Right hindlimb (tissue), 1 donor: Measurements from ENCODE around the gene GSC.
"Not testable (repeated sequence)": the region's sequence is repeated elsewhere in the genome, so short reads cannot be mapped to it uniquely, and the experiment has no call there.

ENCODE experiments used
- DNase-seq: peaks from one replicate; pipeline ENCODE4 v3.0.0-alpha.2; 2018

GSC gene

DNA sequence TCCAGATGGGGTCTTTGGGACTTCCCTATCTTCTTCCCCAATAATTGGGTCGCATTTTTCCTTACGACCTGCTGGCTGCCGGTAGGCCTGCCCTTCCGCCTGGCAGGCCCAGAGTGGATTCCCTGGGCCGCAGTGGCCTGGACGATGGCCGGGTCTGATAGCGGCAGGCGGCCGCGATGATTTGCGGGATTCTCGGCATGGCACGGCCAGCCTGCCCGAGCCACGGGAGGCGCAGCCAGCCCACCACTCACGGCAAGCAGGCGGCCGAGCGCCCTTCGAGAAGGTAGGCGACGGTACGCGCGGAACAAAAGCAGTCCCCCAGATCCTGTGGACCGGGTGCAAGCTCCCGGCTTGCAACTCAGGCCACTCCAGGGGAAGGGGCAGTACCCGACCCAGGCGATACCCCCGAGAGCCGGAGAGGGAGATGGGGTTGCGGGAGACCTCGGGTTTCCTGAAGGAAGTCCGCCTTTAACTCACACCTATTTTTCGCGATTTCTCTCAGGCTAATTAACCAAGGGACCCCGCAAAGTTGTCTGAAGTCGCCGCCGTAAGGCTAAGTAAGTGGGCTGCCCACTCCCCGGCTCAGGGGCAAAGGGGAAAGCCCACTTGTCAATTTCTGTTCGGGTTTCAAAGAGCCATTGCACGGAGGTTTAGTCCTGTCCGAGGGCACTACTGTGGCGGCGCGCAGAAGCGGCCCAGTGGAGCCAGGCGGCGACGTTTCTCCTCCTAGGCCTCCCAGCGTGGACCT lies 1.4 kb upstream of the GSC start:
- no peak for DNase-seq

DNA sequence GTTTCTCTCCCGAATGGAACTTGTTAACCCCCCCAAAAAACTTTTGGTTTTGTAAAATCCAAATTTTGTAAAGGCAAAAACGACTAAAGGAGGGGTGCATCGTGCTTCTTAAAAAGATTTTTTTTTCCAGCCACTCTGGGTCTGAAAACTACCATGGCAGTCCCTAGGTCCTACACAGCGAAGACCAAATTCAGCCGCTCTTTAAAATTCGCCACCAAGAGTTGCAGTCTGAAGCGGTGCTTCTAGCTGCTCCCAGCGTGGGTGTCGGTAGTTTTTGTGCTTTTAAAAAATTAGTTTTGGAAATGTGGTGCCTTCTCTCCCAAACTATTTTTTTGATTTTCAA lies 873 bp upstream of the GSC start:
- no peak for DNase-seq

DNA sequence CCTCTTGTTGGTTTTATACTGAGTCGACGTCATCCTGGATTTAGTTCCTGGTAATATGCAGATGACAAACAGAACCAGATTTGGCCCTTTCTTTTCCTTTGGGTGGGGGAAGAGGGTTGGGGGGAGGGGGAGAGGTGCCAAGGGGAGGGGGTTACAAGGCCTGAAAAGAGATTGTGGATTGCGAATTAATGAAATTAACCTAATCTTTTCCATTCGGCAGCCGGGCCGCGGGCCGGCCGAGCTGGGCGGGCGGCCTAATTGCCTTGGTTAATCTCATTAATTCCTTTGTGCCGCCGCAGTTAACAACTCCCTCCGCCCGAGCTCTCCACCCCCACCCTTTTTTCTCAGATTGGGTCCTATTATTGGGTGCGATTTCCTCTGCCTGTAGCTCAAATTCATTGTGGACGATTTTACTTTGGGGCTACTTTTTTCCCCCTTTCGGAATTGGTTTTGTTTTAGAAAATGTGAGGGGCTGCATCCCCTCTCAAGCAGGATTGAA lies 387 bp upstream of the GSC start:
- DNase-seq: no peak

DNA sequence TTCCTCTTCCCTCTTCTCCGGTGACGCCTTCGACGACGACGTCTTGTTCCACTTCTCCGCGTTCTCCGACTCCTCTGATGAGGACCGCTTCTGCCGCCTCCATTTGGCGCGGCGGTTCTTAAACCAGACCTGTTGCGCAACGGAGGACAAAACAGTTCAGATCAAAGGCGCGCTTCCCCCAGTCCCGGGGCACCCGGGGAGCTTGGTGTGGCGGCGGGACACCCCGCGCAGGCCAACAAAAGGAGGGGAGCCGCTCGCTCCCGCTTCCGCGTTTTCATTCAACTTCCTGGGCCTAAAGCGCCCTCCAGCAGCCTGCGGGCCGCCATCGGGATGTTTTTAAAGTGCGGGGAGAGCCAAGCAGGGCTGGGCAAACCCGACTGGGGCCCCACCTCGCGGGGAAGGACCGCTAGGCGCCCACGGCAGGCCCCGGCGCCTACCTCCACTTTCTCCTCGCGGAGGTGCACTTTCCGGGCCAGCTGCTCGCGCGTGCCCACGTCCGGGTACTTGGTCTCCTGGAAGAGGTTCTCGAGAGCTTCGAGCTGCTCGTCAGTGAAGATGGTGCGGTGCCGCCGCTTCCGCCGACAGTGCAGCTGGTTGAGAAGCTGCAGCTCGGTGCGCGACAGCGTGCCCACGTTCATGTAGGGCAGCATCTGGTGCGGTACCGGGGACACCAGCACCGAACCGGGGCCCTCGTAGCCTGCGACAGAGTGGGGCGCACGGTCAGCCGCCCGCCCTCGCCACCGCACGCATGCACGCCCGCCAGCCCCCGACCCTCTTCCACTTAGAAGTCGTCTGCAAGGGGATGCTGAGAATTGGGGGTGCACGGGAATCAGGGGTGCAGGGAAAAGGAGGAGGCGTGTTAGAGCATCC lies 1.2 kb downstream of the GSC start:
- DNase-seq: peak; percentile 42

DNA sequence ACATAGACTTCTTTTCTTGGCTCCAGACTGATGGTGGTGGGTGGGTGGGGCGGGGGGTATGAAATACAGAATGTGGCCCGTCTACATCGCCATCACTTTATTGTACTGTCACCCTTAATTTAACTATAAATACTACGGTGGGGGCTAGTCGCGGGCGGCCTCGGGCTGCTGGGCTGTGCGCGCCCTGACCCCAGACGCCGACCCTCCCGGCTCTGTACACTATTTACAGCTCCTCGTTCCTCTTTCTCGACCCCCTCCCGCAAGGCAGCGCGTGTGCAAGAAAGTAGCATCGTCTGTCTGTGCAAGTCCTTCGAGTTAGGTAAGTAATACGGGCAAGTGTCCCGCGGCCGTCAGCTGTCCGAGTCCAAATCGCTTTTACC lies 1.8 kb downstream of the GSC start:
- no peak for DNase-seq

DNA sequence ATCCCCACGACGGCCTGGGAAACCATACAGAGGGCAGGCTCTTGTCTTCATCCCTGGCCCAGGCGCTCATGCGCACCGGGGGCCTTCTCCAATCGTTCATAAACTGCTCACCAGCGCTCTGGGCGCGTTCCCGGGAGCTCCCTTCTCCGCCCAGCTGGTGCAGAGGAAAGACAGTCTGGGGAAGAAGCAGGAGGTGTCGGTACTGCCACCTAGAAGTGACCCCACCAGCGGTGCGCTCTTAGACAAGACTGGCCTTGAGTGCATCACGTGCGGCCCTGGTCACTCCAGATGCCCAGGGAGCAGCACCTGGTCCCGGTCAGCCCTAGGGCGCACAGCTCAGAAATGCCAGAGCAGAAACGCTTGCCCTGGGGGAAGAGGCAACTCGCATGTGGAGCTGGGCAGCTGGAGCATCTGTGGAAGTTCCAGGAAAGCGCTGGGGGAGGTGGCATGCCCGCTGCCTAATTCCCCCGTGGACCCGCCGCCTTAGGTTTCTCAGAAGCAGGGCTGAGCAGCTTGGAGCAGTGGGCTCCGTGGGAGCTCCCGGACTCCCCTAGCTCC lies 2.5 kb downstream of the GSC start:
- no peak for DNase-seq

DNA sequence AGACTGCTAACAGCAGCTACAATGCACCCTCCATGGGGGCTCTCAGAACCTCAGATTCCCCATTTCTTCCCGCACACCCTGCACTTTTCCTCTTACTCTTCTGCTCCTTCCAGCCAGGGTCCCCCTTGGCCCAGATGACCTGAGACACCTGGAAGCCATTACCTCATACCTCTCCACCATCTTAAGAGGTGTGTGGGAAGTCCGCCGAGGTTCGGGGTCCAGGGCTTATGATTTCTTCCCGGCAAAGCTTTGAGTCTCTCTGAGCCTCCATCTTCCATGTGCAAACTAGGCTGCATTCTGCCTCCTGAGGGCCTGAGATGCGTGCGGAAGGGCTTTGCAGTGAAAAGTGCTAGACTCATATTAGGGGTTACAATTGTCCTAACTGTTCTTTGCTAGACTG lies 5.3 kb downstream of the GSC start:
- no peak for DNase-seq

GRCh38 chr14:94762431-94762830 lies 7.5 kb downstream of the GSC start:
- DNase-seq: no peak

DNA sequence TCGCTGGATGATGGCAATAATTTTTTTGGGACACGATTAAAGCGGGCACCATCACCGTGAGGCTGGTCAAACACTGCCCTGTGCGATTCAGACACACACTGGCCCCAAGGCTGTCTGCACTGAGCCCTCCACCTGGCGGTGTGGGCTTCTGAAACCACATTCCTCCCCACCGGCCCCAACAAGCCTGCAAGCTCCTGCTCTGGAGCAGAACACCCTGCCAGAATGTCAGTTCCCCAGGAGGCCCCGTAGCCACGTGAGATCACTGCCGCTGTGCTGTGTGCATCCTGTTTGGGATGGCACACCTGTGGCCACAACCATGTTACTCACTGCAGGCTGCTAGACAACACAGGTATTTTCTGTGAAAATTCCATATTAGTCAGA lies 7.9 kb downstream of the GSC start:
- no peak for DNase-seq

- DNase-seq: peak; percentile 70
Observed at GRCh38 chr14:94761348-94761996, 8.4 kb downstream of the GSC start.

GRCh38 chr14:94756310-94756882 lies 13.5 kb downstream of the GSC start:
- DNase-seq: no peak

DNA sequence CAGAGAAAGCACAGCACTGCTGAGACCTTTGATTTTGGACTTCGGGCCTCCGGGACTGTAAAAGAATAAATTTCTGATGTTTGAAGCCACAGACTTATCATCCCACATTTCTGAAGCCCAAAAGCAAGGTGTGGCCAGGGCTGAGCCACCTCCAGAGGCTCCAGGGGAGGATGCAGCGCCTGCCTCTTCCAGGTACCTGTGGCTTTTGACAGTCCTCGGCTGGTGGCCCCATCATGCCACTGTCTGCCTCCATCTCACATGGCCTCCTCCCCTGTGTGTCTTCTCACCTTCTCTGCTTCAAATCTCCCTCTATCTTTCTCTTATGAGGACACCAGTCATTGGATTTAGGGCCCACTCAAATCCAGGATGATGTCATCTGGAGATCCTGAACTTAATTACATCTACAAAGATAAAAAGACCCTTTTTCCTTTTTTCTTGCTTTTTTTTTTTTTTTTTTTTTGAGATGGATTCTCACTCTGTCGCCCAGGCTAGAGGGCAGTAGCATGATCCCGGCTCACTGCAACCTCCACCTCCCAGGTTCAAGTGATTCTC lies 15.4 kb downstream of the GSC start:
- DNase-seq: no peak

- peak; percentile 76 for DNase-seq
Observed at GRCh38 chr14:94752591-94753436, 17.1 kb downstream of the GSC start.

DNA sequence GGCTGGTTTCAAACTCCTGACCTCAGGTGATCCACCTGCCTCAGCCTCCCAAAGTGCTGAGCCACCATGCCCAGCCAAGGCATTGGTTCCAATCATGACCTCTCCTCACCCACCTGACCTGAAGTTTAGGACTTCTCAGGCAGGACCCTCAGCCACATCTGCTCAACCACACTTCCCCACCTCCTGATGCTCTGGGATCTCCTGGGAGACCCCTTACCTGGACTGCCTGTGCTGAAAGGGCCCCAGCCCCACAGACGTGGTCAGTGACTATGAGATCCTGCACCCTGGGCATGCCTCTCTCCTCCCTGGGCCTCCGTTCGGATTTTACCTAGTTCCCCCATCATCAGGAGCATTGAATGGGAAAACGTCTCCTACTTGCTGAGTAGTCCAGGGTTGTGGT lies 18.0 kb downstream of the GSC start:
- no peak for DNase-seq

GRCh38 chr14:94751321-94751720 lies 18.6 kb downstream of the GSC start:
- no peak for DNase-seq

DNA sequence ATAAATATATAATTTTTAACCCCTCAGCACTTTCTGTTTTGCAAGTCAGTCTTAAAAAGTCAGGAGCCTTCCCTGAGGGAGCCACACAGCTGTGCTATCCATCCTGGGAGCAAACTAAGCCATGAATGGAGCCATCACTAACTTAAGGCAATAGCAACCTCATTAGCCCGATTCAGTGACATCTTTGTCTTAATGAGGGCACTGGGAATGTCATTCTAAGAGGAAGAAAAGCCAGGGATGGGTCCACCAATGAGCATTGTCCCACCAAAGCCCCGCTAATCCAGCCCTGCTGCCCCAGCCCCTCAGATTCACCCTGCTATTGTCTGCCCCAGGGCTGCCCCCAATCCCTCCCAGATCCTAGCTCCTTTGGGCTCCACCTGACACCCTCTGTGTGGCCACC lies 19.5 kb downstream of the GSC start:
- no peak for DNase-seq

DNA sequence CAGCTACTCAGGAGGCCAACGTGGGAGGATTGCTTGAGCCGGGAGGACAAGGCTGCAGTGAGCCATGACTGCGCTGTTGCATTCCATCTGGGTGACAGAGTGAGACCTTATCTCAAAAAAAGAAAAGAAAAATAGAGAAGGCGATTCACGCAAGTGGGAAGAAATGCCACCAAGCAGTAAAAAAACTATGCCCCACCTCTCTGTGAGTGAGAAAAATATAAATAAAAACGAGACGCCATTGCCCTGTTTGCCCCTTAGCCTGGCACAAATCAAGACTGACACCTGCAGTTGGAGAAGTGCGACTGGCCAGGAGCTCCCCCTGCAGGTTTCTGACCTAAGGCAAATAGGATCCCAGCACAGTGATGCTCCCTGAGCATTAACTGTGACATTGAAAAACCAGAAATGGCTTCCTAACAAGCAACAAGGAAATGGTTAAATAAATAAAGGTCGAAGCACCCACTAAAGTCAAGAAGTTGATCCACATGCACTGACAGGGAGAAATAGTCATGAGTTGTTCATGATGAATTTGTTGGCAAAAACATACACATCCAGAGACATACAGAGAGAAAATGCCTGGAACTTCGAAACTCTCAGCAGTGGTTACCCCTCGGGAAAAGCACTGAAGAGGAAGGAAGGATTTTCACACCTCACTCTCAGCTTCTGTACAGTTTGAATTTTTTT lies 21.1 kb downstream of the GSC start:
- no peak for DNase-seq

- no peak for DNase-seq
Observed at GRCh38 chr14:94747739-94748138, 22.2 kb downstream of the GSC start.

GRCh38 chr14:94747153-94747552 lies 22.8 kb downstream of the GSC start:
- DNase-seq: not testable (repeated sequence)

- no peak for DNase-seq
Observed at GRCh38 chr14:94746131-94746530, 23.8 kb downstream of the GSC start.

- no peak for DNase-seq
Observed at GRCh38 chr14:94738751-94739150, 31.2 kb downstream of the GSC start.
